ACC112 (cell line): ENCODE results near the gene BLOC1S6.

Experiments
- H2AFZ ChIP-seq: fragments of 200-600 bp; sonication (generic); one replicate; pipeline ENCODE4 v1.6.0; 2017; ENCODE audit warnings: antibody characterized with exemption, low read length; ENCODE audit not compliant: unreplicated experiment
- H3K27ac ChIP-seq: fragments of 200-600 bp; sonication (generic); 2 replicates; pipeline ENCODE4 v1.5.1; 2014; ENCODE audit warnings: low read depth, mild to moderate bottlenecking, antibody characterized with exemption, low read length, moderate library complexity
- H3K27me3 ChIP-seq: fragments of 200-600 bp; sonication (generic); 2 replicates; pipeline ENCODE4 v1.6.1; 2014; ENCODE audit warnings: mild to moderate bottlenecking, antibody characterized with exemption, low read length, moderate library complexity, mixed read lengths; ENCODE audit not compliant: insufficient read depth
- H3K36me3 ChIP-seq: fragments of 200-600 bp; sonication (generic); 2 replicates; pipeline ENCODE4 v1.6.1; 2016; ENCODE audit warnings: mild to moderate bottlenecking, antibody characterized with exemption, low read length, moderate library complexity, mixed read lengths; ENCODE audit not compliant: insufficient read depth
- H3K4me1 ChIP-seq: fragments of 200-600 bp; sonication (generic); one replicate; pipeline ENCODE4 v1.6.1; 2016; ENCODE audit warnings: low read length, mixed read lengths; ENCODE audit not compliant: insufficient read depth, unreplicated experiment, control insufficient read depth
- H3K4me3 ChIP-seq: fragments of 200-600 bp; sonication (generic); 2 replicates; pipeline ENCODE4 v1.5.1; 2014; ENCODE audit warnings: mild to moderate bottlenecking, low read depth, low read length
- H3K79me2 ChIP-seq: fragments of 200-600 bp; sonication (generic); one replicate; pipeline ENCODE4 v1.6.0; 2016; ENCODE audit warnings: low read length; ENCODE audit not compliant: control insufficient read depth, unreplicated experiment, insufficient read depth

The BLOC1S6 gene

DNA sequence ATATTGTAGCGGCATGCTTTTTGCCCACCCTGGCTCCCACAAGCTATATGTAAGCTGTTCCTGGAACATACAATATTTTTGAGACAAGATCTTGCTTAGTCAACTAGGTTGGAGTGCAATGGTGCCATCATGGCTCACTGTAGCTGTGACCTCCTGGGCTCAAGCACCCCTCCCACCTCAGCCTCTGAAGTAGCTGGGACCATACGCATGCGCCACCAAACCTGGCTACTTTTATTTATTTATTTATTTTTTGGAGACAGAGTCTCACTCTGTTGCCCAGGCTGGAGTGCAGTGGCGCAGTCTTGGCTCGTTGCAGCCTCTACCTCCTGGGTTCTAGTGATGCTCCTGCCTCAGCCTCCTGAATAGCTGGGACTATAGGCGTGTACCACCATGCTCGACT, 41.0 kb downstream of the BLOC1S6 start:
- Histone ChIP-seq H3K36me3 (no peaks in the 10 kb centered on the region), H3K27ac (no peak overlapping the region), H3K79me2 (no peaks in the 10 kb centered on the region), H3K4me3 (no peak overlapping the region), H3K27me3 (no peaks in the 10 kb centered on the region), H3K4me1 (peaks cover 14% of the 10 kb centered on the region), H2AFZ (no peak overlapping the region)

DNA sequence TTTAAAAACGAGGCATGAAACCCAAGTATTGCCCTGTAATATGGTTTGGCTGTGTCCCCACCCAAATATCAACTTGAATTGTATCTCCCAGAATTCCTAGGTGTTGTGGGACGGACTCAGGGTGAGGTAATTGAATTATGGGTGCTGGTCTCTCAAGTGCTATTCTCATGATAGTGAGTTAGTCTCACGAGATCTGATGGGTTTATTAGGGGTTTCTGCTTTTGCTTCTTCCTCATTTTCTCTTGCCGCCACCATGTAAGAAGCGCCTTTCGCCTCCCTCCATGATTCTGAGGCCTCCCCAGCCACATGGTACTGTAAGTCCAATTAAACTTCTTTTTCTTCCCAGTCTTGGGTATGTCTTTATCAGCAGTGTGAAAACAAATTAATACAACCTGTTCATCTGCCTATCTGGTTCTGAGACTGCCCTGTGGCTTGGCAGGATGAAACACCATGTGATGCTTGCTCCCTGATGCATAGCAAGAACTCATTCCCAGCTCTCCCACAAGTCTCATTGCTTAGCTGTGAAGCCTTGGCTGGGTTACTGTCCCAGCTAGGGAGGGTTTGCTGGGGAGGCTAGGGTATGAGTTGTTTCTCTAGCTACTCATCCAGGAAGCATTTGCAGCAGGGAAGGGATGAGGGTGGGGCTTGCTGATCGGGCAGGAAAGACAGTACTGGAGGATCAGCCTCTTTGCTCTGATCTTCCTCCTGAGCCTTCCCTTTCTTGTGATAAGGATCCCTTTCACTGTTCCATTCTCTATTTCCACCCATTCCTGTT, 43.9 kb downstream of the BLOC1S6 start:
- Histone ChIP-seq H2AFZ (peak overlapping the region; percentile 92), H3K36me3 (no peaks in the 10 kb centered on the region), H3K27ac (peak overlapping the region; percentile 86), H3K27me3 (no peaks in the 10 kb centered on the region), H3K4me1 (peaks cover 14% of the 10 kb centered on the region), H3K79me2 (peaks cover 9% of the 10 kb centered on the region), H3K4me3 (peak overlapping the region; percentile 81)

DNA sequence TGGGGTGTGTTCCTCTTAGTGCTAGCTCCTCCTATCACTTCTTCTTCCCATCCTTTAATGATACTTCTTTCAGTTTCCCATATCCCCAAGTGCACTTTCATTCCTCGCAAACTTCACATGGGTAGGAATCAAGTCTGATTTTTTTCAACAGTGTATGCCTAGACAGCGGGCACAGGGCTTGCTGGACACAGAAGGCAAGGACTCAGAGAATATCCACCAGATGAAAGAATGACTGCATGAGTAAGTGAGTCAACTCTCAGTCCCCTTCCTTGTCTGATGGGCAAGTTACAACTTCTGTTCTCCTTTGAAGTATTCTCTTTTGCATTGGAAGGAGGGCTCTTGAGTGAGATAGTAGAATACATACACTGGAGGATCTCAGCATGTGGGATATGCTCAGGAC, 44.6 kb downstream of the BLOC1S6 start:
- H3K27ac ChIP-seq: peak overlapping the region; percentile 86
- H3K27me3 ChIP-seq: no peaks in the 10 kb centered on the region
- H3K79me2 ChIP-seq: peaks cover 10% of the 10 kb centered on the region
- H3K36me3 ChIP-seq: no peaks in the 10 kb centered on the region
- peaks cover 16% of the 10 kb centered on the region for H3K4me1 ChIP-seq
- H2AFZ ChIP-seq: peak overlapping the region; percentile 92
- H3K4me3 ChIP-seq: peak overlapping the region; percentile 81

DNA sequence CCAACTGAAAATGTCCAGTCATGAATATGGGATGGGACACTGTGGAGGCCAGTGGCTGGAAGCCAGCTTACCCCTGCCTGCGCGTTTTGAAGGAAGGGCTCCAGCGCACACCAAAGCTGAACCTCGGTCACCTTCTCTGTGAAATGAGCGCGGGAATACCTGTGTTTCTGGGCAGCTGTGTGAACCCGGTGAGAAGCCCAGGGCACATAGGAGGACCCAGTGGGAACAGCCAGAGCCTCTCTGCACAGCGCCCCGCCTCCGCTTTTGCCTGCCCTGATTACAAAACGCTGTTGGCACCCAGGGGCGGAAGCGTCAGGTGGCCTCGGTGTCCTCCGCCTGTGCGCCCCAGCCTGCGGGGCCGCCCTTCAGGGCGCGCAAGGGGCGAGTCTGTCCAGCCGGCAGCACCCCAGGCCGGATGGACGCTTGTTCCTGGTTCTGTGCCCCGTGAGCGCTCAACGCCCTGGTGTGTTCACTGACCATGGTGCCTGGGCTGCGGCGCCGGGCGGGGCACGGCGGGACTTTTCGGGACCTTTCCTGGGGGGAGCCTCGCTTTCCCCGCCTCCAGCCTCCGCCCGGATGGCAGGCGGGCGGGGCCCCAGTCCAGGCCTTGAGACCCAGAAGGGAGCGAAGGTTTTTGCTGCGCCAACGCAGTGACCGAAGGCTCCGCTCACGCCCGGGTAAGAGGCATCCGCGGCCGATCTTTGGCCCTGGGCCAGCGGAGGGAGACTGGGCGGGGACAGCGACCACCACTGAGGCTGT, 47.4 kb downstream of the BLOC1S6 start, which contains the start of gene SQOR:
SQOR (plus strand) TSS at position 598 of the 759 bp plus-strand sequence. CDS start 23,895 bp downstream, outside the sequence.
- Histone ChIP-seq H3K79me2 (peaks cover 33% of the 10 kb centered on the region), H3K4me1 (peaks cover 44% of the 10 kb centered on the region), H3K27me3 (no peaks in the 10 kb centered on the region), H3K27ac (peak within 1 kb of the TSS; percentile 65), H3K36me3 (no peaks in the 10 kb centered on the region), H2AFZ (peak within 1 kb of the TSS; percentile 87), H3K4me3 (peak within 1 kb of the TSS; percentile 91)

DNA sequence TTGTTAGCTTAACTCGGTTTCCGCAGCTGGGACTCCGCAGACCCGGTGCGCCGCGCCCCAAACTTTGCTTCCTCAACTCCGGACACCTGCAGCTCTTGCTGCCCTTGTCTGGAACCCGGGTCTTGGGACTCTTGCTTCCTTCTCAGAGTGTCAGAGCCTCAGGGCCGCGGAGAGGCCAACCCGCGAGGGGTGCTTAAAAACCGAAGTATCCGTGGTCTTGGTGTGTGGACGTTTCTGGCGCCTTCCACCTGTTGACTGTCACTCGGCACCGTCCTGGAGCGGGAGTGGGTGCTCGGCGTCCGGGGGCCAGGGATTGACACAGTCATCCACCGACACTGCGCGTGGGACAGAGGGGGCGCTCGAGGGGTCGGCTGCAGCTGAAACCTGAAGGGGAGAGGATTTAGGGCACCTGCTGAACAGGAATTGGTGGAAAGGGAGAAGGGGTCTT, 48.0 kb downstream of the BLOC1S6 start:
- Histone ChIP-seq H3K27ac (peak overlapping the region; percentile 65), H3K36me3 (no peaks in the 10 kb centered on the region), H3K79me2 (peaks cover 39% of the 10 kb centered on the region), H3K27me3 (no peaks in the 10 kb centered on the region), H2AFZ (peak overlapping the region; percentile 87), H3K4me3 (peak overlapping the region; percentile 91), H3K4me1 (peaks cover 50% of the 10 kb centered on the region)

DNA sequence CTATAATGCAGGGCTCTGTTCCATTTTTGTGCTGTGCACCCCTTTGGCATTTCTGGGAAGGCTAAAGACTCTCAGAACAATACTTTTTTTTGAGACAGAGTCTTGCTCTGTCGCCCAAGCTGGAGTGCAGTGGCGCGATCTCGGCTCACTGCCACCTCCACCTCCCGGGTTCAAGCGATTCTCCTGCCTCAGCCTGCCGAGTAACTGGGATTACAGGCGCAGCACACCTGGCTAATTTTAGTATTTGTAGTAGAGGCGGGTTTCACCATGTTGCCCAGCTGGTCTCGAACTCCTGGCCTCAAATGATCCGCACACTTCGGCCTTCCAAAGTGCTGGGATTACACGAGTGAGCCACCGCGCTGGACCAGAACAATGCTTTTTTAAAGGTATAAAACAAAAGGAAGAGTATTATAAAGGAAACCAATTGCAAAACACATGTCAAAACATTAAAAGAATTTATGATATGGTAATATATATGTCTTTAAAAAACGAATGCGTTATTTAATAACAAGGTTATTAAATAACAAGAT, 48.6 kb downstream of the BLOC1S6 start:
- Histone ChIP-seq H2AFZ (no peak overlapping the region), H3K27ac (peak overlapping the region; percentile 65), H3K36me3 (no peaks in the 10 kb centered on the region), H3K27me3 (no peaks in the 10 kb centered on the region), H3K4me3 (peak overlapping the region; percentile 91), H3K79me2 (peaks cover 40% of the 10 kb centered on the region), H3K4me1 (peaks cover 53% of the 10 kb centered on the region)

DNA sequence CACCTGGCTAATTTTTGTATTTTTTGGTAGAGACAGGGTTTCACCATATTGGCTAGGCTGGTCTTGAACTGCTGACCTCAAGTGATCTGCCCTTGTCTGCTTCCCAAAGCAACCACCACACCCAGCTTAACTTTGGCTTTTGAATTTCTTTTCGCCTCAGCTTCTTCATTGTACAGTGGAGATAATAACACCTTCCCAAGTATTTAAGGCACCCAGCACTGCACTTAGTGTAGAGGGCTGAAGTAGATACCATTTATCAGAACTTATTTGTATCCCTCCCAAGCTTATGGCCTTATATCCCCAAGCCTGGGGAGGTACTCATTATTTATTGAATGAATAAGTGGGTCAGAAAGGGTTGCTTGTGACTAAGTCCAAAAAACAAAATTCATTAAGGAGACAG, 50.0 kb downstream of the BLOC1S6 start:
- Histone ChIP-seq H3K36me3 (no peaks in the 10 kb centered on the region), H3K27ac (peak overlapping the region; percentile 100), H3K4me3 (peak overlapping the region; percentile 69)

DNA sequence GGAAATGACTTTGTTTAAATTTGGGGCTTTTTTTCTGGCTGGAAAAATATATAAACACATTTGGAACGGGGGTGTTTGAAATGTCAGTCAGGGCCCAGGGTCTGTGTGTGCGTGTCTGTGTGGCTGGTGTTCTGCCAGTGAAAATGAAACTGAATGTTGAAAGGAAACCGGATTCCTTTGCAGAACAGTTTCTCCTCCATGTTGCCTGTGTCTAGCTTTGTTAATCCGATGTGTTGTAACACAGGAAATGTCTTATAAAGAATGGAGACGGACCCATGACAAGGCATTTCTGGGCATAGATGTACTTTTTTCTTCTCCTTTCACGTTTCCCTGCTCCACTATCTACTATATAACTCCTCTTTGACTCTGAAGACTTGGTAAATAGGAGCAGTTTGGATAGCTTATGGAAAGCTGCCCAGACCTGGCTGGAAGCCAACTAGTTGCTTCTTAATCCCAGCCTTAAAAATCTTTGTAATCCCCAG, 50.4 kb downstream of the BLOC1S6 start:
- Histone ChIP-seq H2AFZ (peak overlapping the region; percentile 58), H3K36me3 (no peaks in the 10 kb centered on the region), H3K27me3 (no peaks in the 10 kb centered on the region), H3K4me1 (peaks cover 54% of the 10 kb centered on the region), H3K79me2 (peaks cover 40% of the 10 kb centered on the region), H3K4me3 (peak overlapping the region; percentile 69), H3K27ac (peak overlapping the region; percentile 100)

More for the DNA sequence above, 50.0 kb downstream of the BLOC1S6 start:
- peaks cover 40% of the 10 kb centered on the region for H3K79me2 ChIP-seq
- peak overlapping the region; percentile 58 for H2AFZ ChIP-seq
- H3K27me3 ChIP-seq: no peaks in the 10 kb centered on the region
- peaks cover 55% of the 10 kb centered on the region for H3K4me1 ChIP-seq

DNA sequence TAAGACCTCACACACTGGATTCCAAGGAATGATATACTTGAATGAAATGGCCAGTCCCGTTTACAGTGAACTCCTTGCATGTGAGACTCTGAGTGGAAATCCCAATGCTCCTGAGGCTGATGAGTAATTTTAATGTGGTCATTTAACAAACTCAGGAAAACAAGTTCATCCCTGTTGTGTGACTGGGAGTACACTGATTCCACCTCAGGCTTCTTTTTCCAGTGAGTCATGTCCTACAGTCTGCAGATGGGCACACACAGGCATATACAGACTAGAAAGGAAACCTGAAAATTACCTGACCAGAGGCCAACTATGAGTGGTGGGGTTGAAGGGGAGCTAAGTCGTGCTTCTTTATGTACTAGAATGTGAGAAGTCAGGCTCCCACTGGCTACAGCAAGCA, 53.4 kb downstream of the BLOC1S6 start:
- Histone ChIP-seq H3K36me3 (no peaks in the 10 kb centered on the region), H3K27ac (peak overlapping the region; percentile 100), H3K79me2 (peaks cover 58% of the 10 kb centered on the region), H3K4me1 (peaks cover 73% of the 10 kb centered on the region), H2AFZ (no peak overlapping the region), H3K27me3 (no peaks in the 10 kb centered on the region), H3K4me3 (peak overlapping the region; percentile 61)

DNA sequence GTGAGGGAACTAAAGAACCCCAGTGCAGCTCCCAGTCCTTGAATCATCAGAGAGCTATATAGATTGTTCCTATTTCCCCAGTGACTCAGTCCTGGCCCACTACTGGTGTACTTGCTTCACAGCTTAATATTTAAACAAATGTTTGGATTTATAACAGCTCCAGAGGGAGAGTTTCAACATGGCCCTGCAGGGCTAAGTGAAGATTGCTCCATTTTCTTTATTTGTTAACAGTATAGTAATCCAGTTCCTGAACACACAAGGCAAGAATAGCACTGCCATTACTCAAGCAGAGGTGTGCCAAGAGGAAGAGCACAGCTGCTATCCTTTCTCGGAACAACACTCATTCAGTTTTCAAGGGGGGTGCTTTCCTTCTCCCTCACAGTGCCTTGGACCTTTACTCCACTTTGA, 54.2 kb downstream of the BLOC1S6 start:
- peaks cover 81% of the 10 kb centered on the region for H3K4me1 ChIP-seq
- H3K36me3 ChIP-seq: no peaks in the 10 kb centered on the region
- no peaks in the 10 kb centered on the region for H3K27me3 ChIP-seq
- peak overlapping the region; percentile 100 for H3K27ac ChIP-seq
- no peak overlapping the region for H2AFZ ChIP-seq
- peak overlapping the region; percentile 61 for H3K4me3 ChIP-seq
- H3K79me2 ChIP-seq: peaks cover 61% of the 10 kb centered on the region
